ENCODE results near the gene DCC. TPM values are rescaled to one million over a fixed set of nuclear protein-coding genes. Genes with fewer than 3 reads are reported as not detected.

Gene DCC
- total and polyA plus RNA-seq, 4 donors: 0.16 to 5.3 (median 2.5) TPM

DNA sequence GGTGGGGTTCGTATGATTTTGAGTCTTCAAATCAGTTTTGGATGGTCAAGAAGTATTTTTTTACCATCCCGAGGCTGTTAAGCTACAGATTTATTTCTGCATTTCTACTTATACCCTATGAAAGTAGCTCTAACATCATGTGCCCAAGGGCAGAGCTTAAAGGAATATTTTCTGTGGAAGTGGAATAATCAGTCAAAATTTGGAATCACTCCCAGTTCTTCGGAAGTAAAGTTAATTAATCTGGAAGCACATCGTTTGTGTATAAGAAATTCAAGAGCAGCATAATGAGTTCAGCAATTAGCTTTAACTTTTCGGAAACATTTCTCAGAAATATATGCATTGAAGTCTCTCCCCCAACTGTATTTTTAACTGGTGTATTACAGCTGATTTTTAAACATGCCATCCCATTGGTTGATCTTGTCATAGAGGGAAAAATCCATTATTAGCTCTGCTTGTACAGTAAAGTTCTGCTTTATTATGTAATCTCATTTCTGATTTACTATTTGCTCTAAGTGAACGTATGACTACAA is 510.1 kb downstream of the DCC start:
- Histone ChIP-seq H3K36me3 (ENCODE audit: control insufficient read depth in 4 of 4, insufficient read depth in 4 of 4, low read length in 4 of 4) (no peaks in the 10 kb centered on the region), H3K27ac (ENCODE audit: low read depth in 1 of 2, low read length in 1 of 2) (no peak overlapping the region), H3K9ac (ENCODE audit: insufficient read depth in 1 of 2, low read length in 2 of 2) (no peak overlapping the region), H3K9me3 (ENCODE audit: control insufficient read depth in 4 of 4, insufficient read depth in 3 of 4, low read length in 3 of 4) (peaks cover 0 to 2% (median 0%) of the 10 kb centered on the region in 4 donors), H3K4me3 (no peak overlapping the region), H3K27me3 (ENCODE audit: control insufficient read depth in 3 of 3, insufficient read depth in 3 of 3, low read length in 2 of 3) (no peaks in the 10 kb centered on the region), H3K4me1 (ENCODE audit: control insufficient read depth in 5 of 5, insufficient read depth in 5 of 5, low read length in 5 of 5) (peaks cover 0 to 16% (median 0%) of the 10 kb centered on the region in 5 donors)
- TF ChIP-seq, protein P1, sequence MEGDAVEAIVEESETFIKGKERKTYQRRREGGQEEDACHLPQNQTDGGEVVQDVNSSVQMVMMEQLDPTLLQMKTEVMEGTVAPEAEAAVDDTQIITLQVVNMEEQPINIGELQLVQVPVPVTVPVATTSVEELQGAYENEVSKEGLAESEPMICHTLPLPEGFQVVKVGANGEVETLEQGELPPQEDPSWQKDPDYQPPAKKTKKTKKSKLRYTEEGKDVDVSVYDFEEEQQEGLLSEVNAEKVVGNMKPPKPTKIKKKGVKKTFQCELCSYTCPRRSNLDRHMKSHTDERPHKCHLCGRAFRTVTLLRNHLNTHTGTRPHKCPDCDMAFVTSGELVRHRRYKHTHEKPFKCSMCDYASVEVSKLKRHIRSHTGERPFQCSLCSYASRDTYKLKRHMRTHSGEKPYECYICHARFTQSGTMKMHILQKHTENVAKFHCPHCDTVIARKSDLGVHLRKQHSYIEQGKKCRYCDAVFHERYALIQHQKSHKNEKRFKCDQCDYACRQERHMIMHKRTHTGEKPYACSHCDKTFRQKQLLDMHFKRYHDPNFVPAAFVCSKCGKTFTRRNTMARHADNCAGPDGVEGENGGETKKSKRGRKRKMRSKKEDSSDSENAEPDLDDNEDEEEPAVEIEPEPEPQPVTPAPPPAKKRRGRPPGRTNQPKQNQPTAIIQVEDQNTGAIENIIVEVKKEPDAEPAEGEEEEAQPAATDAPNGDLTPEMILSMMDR (IDR thresholded peaks at IDR 0.05; ENCODE audit: control extremely low read depth, extremely low read depth): no peak
- ATAC-seq (ENCODE audit: insufficient read depth, low FRiP score): no peak
- WGBS, 2 donors: 59 to 77% methylated on average over 6 of the region's 6 CpGs
- DNase-seq: peak in 2 of 3 donors; percentile 51 to 52

GRCh38 chr18:52861558-52861957 is 521.6 kb downstream of the DCC start:
- H3K4me1 ChIP-seq (ENCODE audit: control insufficient read depth in 5 of 5, insufficient read depth in 5 of 5, low read length in 5 of 5): no peaks in the 10 kb centered on the region
- H3K27ac ChIP-seq (ENCODE audit: low read depth in 1 of 2, low read length in 1 of 2): no peak overlapping the region
- no peak overlapping the region for H3K9ac ChIP-seq (ENCODE audit: insufficient read depth in 1 of 2, low read length in 2 of 2)
- no peaks in the 10 kb centered on the region for H3K36me3 ChIP-seq (ENCODE audit: control insufficient read depth in 4 of 4, insufficient read depth in 4 of 4, low read length in 4 of 4)
- ATAC-seq (ENCODE audit: insufficient read depth, low FRiP score): no peak
- no peak overlapping the region for H3K4me3 ChIP-seq
- no peaks in the 10 kb centered on the region for H3K27me3 ChIP-seq (ENCODE audit: control insufficient read depth in 3 of 3, insufficient read depth in 3 of 3, low read length in 2 of 3)
- H3K9me3 ChIP-seq (ENCODE audit: control insufficient read depth in 4 of 4, insufficient read depth in 3 of 4, low read length in 3 of 4): peaks cover 0 to 5% (median 0%) of the 10 kb centered on the region in 4 donors
- TF ChIP-seq, protein P1 (IDR thresholded peaks at IDR 0.05; ENCODE audit: control extremely low read depth, extremely low read depth): no peak
- WGBS, 2 donors: 77 to 84% methylated on average over 3 of the region's 3 CpGs
- no peak for DNase-seq

DNA sequence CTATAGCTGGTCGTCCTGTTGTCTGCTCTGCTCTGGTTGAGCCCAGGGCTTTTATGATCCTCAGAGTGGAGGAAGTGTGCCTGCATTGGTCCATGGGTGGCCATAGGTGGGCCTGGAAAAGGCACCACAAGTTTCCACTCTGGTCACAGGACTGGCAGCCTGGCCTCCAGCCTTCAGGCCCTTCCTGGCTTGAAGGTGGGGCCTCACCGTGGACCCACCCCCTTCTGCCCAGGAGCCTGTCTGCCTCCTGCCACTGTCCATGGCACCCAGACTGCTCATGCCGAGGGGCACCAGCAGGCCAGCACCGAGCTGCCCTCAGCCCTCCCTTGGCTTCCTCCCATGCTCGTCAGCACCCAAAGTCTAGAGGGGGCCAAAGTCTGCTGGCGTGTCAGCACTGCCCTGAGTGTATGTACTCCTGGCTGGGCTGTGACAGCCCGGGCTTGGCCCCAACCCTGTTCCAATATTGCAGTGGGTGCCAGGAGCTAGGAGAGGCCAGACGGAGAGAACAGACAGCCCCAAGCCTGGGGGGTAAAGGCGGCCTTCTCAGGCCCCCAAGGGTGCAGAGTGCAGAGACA is 529.4 kb downstream of the DCC start:
- Histone ChIP-seq H3K36me3 (ENCODE audit: control insufficient read depth in 4 of 4, insufficient read depth in 4 of 4, low read length in 4 of 4) (no peaks in the 10 kb centered on the region), H3K27me3 (ENCODE audit: control insufficient read depth in 3 of 3, insufficient read depth in 3 of 3, low read length in 2 of 3) (no peaks in the 10 kb centered on the region), H3K27ac (ENCODE audit: low read depth in 1 of 2, low read length in 1 of 2) (no peak overlapping the region), H3K9ac (ENCODE audit: insufficient read depth in 1 of 2, low read length in 2 of 2) (no peak overlapping the region), H3K4me1 (ENCODE audit: control insufficient read depth in 5 of 5, insufficient read depth in 5 of 5, low read length in 5 of 5) (no peaks in the 10 kb centered on the region), H3K9me3 (ENCODE audit: control insufficient read depth in 4 of 4, insufficient read depth in 3 of 4, low read length in 3 of 4) (no peaks in the 10 kb centered on the region), H3K4me3 (no peak overlapping the region)
- ATAC-seq (ENCODE audit: insufficient read depth, low FRiP score): no peak
- TF ChIP-seq, protein P1 (IDR thresholded peaks at IDR 0.05; ENCODE audit: control extremely low read depth, extremely low read depth): no peak
- no peak for DNase-seq
- 89 to 90% methylated on average over 9 of the region's 9 CpGs for WGBS, 2 donors

Data from lung (tissue), 12 donors.